NCI-H345 (cell line): ENCODE results near the gene CR1.
"Not testable (repeated sequence)": the region's sequence is repeated elsewhere in the genome, so short reads cannot be mapped to it uniquely, and the experiment has no call there.

Experiments used
- DNase-seq: peaks from one replicate; lab custom pipeline; 2025; lab: John Stamatoyannopoulos, UW

CR1 gene

GRCh38 chr1:207591205-207591604 lies 95.2 kb downstream of the CR1 start:
- DNase-seq: not testable (repeated sequence)

- DNase-seq: not testable (repeated sequence)
Observed at GRCh38 chr1:207594095-207594494, 98.1 kb downstream of the CR1 start.

GRCh38 chr1:207603777-207604176 lies 107.8 kb downstream of the CR1 start:
- DNase-seq: no peak

GRCh38 chr1:207605444-207606361 lies 109.7 kb downstream of the CR1 start:
- no peak for DNase-seq

- no peak for DNase-seq
Observed at GRCh38 chr1:207606362-207606755, 110.4 kb downstream of the CR1 start.

- no peak for DNase-seq
Observed at GRCh38 chr1:207612762-207613161, 116.8 kb downstream of the CR1 start.

- DNase-seq: peak; percentile 18
Observed at GRCh38 chr1:207619871-207620542, 124.0 kb downstream of the CR1 start.

GRCh38 chr1:207620543-207620893 lies 124.6 kb downstream of the CR1 start:
- no peak for DNase-seq

GRCh38 chr1:207625504-207626071 lies 129.6 kb downstream of the CR1 start:
- DNase-seq: not testable (repeated sequence)

GRCh38 chr1:207626972-207627337 lies 131.0 kb downstream of the CR1 start:
- no peak for DNase-seq

- DNase-seq: no peak
Observed at GRCh38 chr1:207627496-207627895, 131.5 kb downstream of the CR1 start.

- no peak for DNase-seq
Observed at GRCh38 chr1:207628776-207629175, 132.8 kb downstream of the CR1 start.

GRCh38 chr1:207631137-207631536 lies 135.2 kb downstream of the CR1 start:
- DNase-seq: no peak

- DNase-seq: no peak
Observed at GRCh38 chr1:207633226-207633625, 137.3 kb downstream of the CR1 start.

GRCh38 chr1:207633699-207634289 lies 137.8 kb downstream of the CR1 start:
- not testable (repeated sequence) for DNase-seq

- DNase-seq: not testable (repeated sequence)
Observed at GRCh38 chr1:207634293-207634692, 138.3 kb downstream of the CR1 start.

- peak; percentile 17 for DNase-seq
Observed at GRCh38 chr1:207635569-207636186, 139.7 kb downstream of the CR1 start.

GRCh38 chr1:207638487-207639145 lies 142.7 kb downstream of the CR1 start:
- DNase-seq: not testable (repeated sequence)

- DNase-seq: not testable (repeated sequence)
Observed at GRCh38 chr1:207639362-207639761, 143.4 kb downstream of the CR1 start.

GRCh38 chr1:207644166-207644851 lies 148.4 kb downstream of the CR1 start:
- DNase-seq: no peak
